Stimulated activated CD8-positive, alpha-beta memory T cell treated with anti-CD3 and anti-CD28 coated beads, Interleukin-12 subunit alpha, Interleukin-12 subunit beta, amount 100 ng/mL, for 1 hour (primary cell): Measurements from ENCODE around the gene ZNF789.
A peak's percentile ranks its signal among the peaks of the same experiment; 100 is the strongest.
"Not testable (repeated sequence)": the region's sequence is repeated elsewhere in the genome, so short reads cannot be mapped to it uniquely, and the experiment has no call there.

Experiments used
- DNase-seq: peaks from one replicate; pipeline ENCODE4 v3.0.0-alpha.2; 2020; ENCODE audit warnings: low read depth

ZNF789 gene

DNA sequence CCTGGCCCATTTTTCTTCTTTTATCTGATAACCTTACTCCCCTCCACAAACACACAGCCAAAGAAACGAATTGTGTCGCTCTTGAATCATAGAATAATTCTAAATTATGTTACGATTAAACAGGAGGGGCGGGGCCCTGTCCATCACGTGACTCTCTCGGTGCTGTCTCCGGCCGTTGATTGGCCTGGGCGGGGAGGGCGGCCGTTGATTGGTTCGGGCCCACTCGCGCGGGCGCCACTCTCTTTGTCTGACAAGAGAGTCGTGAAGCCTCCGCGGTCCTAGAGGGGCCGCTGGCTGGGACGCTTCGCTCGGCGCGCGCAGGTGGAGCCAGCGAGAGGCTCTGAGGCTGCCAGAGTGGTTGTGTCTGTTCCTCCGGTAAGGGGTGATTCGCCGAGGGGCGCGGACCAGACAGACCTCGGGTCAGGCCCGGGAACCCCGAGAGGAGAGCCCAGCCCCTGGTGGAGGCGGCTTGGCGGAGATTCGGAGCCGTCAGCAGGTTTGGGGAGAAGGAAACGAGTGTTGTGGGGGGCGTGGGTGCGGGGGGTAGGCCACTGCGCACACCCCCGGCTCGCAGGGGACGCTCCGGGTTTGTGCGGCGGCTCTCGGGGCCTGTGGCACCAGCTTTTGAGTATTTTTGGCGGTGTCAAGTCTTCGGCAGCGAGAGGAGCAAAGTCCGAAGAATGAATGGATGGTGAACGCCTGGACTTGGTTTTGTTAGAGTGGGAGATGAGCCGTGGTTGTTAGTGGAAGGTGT, at the start of gene ZNF789:
Gene ZNF789 (plus strand): TSS at position 330 of the 754 bp plus-strand sequence. CDS start 3,567 bp downstream, outside the sequence.
- peak; percentile 97 for DNase-seq

DNA sequence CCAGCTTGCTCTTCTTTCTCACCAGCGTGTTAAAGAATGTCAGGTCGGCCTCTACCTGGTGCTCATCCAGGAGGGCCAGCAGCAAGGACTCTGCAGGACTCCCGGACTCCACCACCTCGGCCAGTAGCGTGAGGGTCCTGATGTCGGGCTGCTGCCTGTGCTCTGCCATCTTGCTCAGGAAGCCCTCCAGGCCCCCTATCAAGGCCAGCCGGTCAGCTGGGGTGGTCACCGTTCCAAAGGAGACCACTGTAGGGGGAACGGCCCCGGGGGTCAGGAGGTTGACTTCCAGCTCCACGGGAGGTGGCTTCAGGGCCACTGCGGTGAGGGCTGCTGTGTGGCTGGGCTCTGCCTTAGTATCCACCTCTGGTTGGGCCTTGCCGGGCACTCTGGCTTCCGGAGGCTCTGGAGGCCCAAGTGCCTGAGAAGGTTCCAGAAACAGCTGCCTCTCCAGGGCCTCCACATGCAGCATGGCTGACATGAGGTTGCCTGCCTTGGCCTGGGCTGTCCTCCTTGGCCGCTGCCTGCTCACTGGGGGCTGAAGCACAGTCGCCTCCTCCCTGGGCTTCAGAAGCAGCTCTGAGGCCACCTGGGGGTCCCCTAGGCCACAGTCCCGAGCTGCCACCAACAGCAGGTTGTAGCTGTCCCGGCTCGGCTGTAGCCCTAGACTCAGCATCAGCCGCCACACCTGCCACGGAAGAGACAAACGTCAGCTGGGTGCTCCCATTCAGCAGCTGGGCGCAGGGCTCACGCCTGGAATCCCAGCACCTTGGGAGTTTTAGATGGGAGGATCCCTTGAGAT, 47.6 kb upstream of the ZNF789 start:
- DNase-seq = no peak

DNA sequence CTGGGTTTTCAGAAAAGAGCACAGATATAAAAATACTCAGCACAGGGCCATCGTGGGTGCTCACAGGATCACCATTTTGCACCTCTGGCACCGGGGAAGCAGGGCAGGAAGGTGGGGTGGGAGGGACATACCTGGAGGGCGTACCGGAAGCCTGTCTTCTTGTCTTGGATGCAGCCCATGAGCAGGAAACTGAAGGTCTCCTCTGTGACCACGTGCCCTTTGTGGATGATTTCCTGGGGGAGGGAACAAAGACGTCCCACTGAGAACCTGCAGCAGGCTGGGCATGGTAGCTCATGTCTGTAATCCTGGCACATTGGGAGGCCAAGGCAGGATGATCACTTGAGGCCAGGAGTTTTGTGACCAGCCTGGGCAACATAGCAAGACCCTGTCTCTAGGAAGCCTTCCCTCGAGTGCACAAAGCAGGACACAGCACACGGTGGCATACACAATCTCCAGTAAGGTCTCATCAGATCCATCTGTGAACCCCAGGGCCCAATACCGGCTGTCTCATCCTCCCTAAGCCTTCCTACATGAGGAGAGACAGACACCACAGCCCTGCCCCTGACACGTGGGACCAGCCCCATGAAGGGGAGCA, 43.6 kb upstream of the ZNF789 start:
- no peak for DNase-seq

DNA sequence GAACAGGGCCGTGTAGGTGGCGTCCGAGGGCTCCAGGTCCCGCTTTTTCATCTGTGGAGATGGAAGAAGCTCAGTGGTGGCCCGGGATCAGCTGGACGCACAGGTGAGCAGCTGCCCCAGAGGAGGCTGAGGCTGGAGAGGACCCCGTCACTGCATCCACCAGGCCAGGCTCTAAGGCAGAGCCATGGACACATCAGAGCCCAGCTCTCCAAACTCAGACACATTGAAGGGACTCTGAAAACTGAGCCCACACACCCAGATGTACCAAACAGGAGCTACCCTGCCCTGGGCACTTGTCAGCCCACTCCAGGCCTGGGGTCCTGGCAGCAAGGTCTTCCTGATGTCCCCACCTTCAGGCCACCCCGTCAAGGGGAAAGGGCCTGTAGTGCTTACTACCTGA, 42.9 kb upstream of the ZNF789 start:
- DNase-seq = no peak

DNA sequence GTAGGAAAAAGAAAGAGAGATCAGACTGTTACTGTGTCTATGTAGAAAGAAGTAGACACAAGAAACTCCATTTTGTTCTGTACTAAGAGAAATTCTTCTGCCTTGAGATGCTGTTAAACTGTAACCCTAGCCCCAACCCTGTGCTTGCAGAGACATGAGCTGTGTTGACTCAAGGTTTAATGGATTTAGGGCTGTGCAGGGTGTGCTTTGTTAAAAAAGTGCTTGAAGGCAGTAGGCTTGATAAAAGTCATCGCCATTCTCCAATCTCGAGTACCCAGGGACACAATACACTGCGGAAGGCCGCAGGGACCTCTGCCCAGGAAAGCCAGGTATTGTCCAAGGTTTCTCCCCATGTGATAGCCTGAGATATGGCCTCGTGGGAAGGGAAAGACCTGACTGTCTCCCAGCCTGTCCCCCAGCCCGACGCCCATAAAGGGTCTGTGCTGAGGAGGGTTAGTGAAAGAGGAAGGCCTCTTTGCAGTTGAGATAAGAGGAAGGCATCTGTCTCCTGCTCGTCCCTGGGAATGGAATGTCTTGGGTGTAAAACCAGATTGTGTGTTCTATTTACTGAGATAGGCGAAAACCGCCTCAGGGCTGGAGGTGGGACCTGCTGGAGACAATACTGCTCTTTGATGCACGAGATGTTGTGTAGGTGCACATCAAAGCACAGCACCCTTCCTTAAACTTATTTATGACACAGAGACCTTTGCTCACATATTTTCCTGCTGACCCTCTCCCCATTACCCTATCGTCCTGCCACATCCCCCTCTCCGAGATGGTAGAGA, 40.7 kb upstream of the ZNF789 start:
- DNase-seq = not testable (repeated sequence)

DNA sequence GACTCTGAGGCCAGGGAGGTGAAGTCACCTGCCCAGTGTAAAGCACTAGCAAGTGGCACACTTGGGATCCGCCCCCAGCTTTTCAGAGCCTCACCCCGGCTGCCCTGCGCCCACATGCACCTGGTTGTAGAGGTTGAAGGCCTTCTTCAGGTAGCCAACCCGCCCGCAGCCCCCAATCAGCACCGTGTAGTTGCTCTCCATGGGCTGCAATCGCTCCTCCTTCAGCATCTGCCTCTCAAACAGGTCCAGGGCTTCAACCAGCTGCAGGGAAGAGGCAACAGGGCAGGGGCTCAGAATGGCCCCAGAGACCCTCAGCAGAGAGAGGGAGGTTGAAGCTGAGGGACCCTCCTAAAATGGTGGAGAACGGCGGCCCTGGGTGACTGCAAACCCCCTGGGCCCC, 39.5 kb upstream of the ZNF789 start:
- DNase-seq = no peak

DNA sequence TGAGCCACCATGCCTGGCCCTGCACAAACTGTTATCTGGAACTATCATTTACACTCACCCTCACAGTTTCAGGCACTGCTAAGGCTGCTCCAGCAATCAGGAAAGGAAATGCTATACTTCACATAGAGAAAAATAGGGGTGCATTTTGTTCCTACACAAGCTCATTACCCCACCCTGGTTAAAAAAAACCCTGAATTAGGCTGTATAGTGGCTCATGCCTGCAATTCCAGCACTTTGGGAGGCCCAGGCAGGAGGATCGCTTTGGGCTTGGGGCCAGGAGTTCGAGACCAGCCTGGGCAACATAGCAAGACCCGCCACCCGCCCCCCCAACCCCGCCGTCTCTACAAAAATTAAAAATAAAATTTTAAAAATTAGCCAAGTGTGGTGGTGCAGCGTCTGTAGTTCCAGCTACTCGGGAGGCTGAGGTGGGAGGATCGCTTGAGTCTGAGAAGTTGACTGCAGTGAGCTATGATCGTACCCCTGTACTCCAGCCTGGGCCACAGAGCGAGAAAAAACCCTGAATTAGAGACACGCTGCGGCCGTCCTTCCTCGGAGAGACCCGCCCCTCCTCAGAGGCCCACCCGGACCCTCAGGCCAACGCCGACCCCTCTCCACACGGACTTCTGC, 34.6 kb upstream of the ZNF789 start:
- no peak for DNase-seq

DNA sequence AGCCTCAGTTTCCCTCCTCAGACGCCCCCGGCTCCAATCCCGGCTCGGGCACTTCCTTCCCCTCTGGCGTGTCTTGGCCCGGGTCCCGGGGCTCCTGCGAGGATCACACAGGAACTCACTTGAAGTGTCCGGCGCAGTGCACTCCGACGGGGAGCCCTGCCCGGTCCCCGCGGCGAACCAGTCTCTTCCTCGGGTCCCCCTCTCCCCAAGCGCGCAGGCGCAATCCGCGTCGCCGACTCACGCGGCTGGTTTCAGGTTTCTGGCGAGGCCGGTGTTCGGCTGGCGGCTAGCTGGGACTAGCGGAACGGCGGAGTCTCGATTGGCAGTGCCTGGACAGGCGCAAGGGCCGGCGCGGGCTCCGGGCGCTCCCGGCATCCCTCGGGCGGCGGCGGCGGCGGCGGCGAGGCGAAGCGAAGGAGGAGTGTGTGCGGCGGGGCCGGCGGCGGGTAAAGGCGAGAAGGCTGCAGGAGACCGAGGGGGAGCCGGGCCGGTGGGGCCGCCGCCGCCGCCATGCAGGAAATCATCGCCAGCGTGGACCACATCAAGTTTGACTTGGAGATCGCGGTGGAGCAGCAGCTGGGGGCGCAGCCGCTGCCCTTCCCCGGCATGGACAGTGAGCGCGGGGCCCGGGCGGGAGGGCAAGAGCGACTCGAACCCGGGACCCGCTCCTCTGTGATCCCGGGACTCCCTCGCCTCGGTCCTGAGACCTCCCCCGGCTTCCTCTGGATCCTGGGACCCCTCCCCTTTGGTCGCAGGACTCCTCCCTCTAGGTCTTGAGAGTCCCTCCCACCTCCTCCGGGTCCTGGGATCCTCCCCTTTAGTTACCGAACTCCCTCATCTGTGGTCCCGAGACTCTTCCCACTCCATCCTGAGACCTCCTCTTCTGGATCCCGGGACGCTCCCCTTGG, 33.9 kb upstream of the ZNF789 start, which contains the start of the genes CPSF4 and PTCD1:
Gene CPSF4 (plus strand): TSS at position 371 of the 908 bp plus-strand sequence. CDS start 140 bp downstream, at position 511.
Gene PTCD1 (minus strand): TSS at position 226 of the 908 bp plus-strand sequence. CDS start 3,556 bp downstream, outside the sequence.
- peak; percentile 84 for DNase-seq

DNA sequence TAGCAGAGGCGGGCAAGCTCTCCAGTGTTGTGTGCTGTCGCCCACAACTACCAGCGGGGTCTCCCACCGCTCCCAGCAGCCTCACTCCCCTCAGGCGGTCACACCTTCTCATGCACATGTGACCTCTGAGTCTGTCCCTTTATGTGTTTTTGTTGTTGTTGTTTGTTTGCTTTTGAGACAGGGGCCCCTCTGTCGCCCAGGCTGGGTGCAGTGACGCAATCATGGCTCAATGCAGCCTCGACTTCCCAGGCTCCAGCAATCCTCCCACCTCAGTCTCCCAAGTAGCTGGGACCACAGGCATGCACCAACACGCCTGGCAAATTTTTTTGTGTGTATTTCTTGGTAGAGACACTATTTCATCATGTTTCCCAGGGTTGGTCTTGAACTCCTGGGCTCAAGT, 32.5 kb upstream of the ZNF789 start:
- no peak for DNase-seq

DNA sequence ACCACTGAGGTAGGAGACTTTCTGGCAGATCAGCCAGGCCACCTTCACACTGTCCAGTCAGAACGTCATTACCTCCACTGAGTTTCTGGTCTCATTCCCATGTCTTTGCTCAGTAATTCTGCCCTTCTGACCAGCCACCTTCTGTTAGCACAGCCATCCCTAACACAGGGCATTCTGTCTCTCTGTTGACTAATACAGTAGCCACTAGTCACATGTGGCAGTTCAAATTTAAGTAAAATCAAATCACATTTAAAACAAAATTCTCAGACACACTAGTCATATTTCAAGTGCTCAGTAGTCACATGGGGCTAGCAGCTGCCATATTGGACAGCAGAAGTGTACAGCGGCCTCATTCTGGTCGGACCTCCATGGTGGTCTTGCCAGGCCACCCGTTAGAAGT, 26.6 kb upstream of the ZNF789 start:
- no peak for DNase-seq

DNA sequence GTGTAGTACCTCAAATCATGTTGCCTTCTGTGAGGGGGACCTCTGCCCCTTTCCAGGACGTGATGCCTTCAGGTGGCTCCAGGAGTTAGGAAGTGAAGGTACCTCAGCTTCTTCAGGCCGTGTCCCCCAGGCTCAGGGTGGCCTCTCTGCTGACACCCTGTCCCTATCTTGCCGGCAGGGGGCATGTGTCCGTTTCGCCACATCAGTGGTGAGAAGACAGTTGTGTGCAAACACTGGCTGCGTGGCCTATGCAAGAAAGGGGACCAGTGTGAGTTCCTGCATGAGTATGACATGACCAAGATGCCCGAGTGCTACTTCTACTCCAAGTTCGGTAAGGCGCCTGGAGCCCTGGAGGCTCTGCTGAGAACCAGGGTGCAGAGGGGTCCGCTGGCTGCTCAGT, 24.7 kb upstream of the ZNF789 start:
- DNase-seq = no peak

DNA sequence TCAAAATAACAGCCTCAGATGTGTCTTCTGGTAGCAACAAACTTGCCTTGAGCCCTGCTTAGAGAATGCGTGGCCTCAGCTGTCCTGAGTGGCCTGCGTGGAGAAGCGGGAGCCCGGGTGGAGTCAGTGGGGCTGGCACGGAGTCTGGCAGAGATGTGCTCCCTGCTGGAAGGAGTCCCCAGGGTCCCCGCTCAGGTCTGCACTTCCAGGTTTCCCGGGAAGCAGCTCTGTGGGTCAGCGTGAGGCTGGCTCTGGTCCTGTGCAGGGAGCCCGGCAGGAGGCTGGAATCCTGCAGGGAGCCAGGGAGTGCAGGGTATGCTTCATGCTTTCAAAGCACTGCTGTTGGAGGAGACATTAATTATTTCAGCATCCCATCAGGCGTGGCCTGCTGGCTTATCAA, 23.8 kb upstream of the ZNF789 start:
- DNase-seq = no peak

DNA sequence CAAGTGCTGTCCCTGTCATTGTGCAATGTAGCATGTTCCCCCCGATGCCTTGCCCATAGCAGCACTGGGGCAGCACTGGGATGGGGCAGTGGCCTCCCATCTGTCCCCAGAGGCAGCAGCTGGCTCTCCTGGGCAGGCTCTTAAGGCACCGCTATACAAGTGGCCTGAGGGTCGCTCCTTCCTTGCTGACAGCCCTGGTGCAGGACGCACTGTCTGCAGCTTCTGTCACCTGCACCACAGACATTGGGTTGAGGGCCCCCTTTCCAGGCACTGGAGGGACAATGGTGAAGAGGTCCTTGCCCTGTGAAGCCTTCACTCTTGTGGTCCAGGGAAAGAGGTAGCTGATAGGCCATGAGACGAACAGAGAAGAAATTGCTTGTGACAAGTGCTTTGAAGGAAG, 23.4 kb upstream of the ZNF789 start:
- DNase-seq = no peak

DNA sequence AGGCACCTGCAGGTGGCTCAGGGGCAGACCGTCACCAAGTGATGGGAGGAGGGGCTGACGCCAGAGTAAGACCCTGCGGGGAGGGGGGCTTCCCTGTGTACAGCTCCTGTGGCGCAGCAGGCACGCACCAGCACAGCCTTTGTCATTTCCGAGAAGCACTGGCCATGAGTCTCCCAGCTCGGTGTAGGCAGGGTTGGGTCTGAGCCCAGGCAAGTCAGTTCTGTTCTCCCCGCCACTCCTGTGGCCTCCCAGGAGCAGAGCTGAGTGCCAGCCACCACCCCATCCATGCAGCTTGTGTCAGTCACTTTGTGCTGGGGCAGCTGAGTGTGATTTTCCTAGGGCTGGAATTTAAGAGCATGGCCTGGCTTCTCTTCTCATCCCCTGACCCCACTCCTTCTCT, 20.8 kb upstream of the ZNF789 start:
- no peak for DNase-seq

DNA sequence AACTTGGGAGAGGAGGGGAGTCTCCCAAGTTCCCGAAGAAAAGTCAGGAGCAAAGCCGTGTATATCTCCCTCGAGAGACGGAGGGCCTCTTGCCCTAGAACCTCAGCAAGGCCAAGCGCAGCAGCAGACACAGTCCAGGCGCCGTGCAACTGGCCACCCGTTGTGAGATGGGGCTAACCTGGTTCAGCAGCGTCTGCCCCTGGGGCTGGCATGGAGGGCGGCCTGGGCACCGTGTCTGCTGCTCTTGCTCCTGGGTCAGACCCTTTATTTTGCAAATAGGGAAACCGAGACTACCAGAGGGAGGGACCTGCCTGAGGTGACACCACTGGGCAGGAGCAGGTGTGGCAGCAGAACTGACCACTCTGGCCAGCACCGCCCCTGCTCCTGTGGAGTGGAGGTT, 20.1 kb upstream of the ZNF789 start:
- no peak for DNase-seq

DNA sequence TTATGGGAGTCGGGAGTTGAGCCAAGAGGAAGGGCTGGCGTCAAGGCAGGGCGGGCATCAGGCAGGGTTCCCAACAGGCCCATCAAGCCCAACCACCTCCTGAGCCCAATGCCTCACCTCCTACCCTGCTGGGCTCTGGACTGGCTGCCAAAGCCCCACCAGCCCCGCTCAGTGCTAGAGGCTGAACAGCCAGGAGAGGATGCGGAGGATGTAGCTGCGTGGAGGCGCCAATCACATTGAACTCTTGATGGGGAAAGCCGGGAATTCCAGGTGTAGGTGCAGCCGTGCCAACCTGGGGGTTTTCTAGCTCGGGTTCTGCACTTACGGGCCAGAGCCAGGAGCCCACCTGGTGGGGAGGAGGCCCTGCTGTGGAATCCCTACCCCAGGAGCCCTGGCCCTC, 19.6 kb upstream of the ZNF789 start:
- no peak for DNase-seq

DNA sequence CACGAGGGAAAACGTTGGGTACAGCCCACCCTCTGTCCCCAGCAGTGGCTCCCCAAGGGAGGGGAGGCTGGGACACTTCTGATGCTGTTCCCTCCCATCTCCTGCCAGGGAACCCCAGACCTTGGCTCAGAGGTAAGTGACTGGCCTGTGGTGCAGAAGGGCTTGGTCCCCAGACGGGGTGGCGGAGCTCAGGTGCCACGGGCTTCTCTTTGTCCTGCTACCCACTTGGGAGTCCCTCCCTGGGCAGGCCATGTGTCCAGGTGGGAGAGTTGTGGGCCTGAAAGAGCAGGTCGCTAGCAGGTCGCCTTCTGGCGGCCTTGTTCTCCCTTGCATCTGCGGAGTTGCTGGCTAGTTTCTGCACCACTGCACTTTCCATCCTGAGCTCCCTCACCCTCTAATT, 16.8 kb upstream of the ZNF789 start:
- no peak for DNase-seq

DNA sequence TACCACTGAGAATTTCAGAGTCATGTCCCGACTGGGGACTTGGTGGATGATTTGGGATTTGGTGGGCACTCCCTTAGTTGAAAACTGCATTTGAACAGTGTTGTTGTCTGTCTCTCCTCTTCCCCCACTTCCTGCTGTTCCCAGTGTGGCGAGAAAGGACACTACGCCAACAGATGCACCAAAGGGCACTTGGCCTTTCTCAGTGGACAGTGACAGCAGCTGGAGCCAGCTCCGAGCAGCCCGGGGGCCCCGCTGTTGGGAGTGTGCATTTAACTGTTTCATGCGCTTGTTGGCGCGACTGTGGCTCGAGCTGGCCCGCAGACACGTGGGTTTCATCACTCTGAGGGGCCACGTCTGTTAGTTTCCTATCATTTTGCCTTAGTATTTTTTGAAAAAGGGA, 16.4 kb upstream of the ZNF789 start:
- DNase-seq = no peak

DNA sequence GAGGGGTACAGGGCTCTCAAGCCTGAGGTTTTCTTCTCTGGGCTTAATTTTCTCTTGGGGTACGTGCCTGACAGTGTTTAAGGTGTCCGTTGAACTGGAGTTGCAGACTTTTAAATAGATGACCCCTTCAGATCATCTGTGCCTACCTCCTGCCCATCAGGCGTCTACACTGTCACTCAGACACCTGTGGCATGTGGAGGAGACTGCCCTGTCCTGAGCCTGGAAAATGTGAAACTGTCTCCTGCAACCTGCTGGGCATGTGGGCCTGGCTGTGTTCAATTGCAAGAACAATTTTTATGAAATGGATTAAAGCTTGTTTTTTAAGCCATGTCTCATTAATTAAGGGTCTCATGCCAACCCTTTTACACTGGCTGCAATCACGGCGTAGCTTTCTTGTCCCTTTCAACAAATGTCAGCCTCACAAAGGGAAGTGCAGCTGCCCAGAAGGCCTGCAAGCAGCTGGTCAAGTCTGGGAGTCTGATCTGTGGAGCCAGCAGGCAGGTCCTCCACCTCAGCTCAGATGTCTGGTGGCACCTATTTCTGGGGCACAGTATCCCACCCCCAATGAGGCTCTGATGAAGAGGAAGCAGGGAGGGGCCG, 15.5 kb upstream of the ZNF789 start:
- no peak for DNase-seq
